D721Med (cell line): ENCODE data around the gene GSK3B.

Experiments
- DNase-seq: peaks from one replicate; pipeline ENCODE4 v3.0.0; 2011; ENCODE audit warnings: low spot score; ENCODE audit not compliant: insufficient read length
- FAIRE-seq: peaks from 2 replicates; lab custom pipeline; 2011; peaks lifted over from hg19 to GRCh38; lab: Jason Lieb, UNC
- TF ChIP-seq, protein P1 (sequence below): IDR thresholded peaks from 2 replicates; pipeline ENCODE4 v1.5.1; 2012; ENCODE audit warnings: mild to moderate bottlenecking, control low read depth; ENCODE audit not compliant: insufficient read depth; ENCODE audit errors: missing control alignments

GSK3B gene

GRCh38 chr3:119883461-119884160 is 210.6 kb downstream of the GSK3B start:
- FAIRE-seq (no peak), DNase-seq (no peak)
- TF ChIP-seq, protein P1, sequence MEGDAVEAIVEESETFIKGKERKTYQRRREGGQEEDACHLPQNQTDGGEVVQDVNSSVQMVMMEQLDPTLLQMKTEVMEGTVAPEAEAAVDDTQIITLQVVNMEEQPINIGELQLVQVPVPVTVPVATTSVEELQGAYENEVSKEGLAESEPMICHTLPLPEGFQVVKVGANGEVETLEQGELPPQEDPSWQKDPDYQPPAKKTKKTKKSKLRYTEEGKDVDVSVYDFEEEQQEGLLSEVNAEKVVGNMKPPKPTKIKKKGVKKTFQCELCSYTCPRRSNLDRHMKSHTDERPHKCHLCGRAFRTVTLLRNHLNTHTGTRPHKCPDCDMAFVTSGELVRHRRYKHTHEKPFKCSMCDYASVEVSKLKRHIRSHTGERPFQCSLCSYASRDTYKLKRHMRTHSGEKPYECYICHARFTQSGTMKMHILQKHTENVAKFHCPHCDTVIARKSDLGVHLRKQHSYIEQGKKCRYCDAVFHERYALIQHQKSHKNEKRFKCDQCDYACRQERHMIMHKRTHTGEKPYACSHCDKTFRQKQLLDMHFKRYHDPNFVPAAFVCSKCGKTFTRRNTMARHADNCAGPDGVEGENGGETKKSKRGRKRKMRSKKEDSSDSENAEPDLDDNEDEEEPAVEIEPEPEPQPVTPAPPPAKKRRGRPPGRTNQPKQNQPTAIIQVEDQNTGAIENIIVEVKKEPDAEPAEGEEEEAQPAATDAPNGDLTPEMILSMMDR = no peak

GRCh38 chr3:119880966-119881365 is 213.3 kb downstream of the GSK3B start:
- FAIRE-seq = no peak
- TF ChIP-seq, protein P1 = no peak
- DNase-seq = no peak

DNA sequence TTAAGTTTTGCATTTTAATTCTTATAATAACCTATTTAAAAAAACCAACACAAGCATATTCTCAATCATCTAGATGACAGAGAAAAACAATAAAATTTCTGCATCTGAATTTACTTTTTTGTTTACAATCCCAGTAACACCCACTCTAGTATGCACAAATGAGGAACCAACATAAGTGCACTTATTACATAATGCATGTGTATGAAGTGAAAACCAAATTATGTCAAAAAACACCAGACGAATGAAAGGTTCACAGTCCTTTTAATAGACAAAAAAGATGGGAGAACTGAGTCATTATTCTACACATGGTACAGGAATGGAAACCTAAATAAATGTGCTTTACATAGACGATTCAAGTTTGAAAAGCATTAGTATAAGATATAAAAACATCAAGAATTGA is 220.6 kb downstream of the GSK3B start:
- no peak for FAIRE-seq
- DNase-seq = no peak
- TF ChIP-seq, protein P1 = no peak

- no peak for FAIRE-seq
- TF ChIP-seq, protein P1 = no peak
- DNase-seq = no peak
Measured at GRCh38 chr3:119872773-119873172, 221.5 kb downstream of the GSK3B start.

DNA sequence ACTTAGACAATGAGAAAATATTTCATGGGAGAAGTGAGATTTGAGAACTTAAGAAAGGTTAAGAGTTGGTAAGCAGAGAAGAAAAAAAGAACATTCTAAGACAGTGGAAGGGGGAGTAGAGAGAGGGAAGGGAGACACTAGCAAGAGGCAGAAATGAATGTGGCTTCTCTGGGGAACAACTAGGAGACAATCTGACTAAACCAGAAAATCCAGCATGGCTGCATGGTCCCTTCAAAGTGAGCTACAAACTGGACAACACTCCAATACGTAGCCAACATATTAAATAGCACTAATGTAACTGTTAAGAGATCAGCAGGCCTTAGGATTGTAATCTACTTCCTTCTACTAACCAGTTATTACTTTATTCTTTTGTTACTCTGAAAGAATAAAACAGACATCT is 222.7 kb downstream of the GSK3B start:
- FAIRE-seq (no peak), DNase-seq (no peak)
- TF ChIP-seq, protein P1 = no peak

DNA sequence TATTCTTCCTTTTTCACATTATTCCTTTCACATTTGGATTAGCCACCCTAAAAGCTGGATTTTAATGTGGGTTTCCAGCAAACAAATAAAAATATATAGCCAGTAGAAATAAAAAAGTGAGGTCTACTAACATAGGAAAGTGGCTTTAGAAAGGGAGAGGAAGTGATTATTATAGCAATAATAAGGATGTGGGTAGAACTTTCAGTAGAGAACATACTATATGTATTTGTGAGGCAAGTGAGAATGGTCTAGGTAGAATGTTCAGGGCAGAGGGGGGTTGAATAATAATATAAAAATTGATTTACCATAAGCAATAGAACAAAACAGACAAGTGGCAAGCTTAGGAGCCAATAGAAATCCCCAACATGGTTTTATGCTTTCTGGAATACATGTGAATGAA is 223.7 kb downstream of the GSK3B start:
- FAIRE-seq = no peak
- TF ChIP-seq, protein P1 = no peak
- DNase-seq = no peak

DNA sequence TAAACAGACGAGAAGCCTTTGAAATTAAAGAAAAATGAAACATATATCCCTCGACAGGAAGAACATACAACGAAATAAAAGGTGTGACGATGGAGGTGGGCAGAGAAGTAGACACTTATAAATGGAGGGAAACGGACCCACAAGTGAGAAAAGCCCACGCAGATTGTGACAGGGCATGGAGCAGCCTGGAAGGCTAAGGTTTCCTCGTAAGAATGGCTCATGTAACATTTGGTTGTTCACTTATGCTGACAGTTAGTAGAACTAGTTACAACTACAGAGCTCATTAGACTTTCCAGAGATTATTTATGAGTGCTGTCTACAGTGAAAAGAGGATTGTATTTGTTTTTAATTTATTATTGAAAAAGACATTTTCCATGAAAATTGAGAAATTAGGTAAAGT is 229.8 kb downstream of the GSK3B start:
- no peak for FAIRE-seq
- DNase-seq = no peak
- TF ChIP-seq, protein P1 = no peak
